Activated T-cell treated with anti-CD3 and anti-CD28 coated beads for 48 hours (primary cell): ENCODE measurements around the gene SSC5D.
"Not testable (repeated sequence)": the region's sequence is repeated elsewhere in the genome, so short reads cannot be mapped to it uniquely, and the experiment has no call there.

Experiments used
- DNase-seq: peaks from one replicate; pipeline ENCODE4 v3.0.0-alpha.2; 2020; ENCODE audit warnings: low read depth

Gene SSC5D

DNA sequence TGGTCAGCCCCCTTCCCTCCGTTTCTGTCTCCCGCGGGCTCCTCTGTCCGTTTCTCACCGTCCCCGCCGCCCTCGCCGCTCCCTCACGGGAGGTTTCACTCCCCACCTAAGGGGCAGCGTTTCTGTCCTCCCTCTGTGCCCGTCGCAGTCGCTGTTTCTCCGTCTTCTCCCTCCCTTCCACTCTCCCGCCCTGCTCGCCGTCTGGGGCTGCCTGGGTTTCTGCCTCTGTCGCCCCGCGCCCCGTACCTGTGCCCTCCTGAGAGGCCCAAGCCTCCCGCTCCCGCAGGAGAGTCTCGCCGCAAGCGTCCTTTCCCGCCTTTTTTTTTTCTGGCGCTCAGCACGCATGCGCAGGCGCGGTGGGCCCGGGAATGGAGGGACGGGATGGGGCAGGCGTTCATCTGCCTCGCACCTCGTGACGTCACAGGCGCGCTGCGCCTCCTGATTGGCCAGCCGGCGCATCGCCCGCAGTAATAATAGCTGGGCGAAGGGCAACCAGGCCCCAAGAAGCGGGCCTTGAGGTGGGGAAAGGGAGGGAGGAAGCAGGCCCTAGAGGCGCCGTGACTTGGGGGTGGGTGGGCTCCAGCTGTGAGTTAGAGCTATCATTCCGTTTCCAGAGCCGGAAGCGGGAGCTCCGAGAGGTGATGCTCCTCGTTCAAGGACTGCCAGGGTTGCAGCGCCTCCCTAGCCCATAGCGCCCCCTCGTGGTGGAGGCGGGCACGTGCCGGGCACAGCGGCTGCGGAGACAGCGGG lies 15.4 kb downstream of the SSC5D start:
- peak; percentile 90 for DNase-seq

- no peak for DNase-seq
These were observed 16.0 kb downstream of the SSC5D start for GRCh38 chr19:55504252-55504603.

DNA sequence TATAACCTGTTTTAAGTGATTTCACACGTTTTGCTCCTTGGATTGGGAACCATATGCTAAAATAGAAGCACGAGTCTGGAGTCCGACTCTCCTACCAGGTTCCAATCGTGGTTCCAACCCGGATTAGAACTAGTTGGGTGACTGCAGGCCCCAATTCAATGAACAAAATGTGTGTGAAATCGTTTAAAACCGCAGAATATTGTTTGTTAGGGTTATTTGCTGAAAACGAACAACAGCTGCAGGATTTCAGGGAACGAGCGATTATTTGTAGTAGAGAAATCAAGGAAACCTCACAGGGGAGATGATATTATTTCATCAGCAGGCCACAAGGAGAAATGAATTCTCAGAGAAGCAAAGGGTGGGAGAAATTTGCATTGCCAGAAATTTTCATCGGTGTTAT lies 16.7 kb downstream of the SSC5D start:
- no peak for DNase-seq

DNA sequence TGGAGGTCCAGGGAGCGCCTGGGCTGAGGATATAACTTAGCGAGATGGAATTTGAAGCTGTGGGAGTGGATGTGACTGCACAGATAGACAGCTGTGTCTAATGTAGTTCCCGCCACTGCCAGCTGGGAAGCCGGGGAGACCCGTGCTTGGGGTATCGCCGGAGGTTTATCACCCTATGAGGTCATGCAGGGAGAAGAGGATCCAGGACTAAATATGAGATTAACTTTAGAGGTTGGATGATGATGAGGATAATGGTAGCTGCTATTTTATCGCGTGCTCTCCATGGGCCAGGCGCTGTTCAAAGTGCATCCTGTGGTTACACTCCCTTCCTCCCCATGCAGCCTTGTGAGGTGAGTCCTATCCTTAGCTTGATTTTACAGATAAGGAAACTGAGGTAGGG lies 19.9 kb downstream of the SSC5D start:
- no peak for DNase-seq

- peak; percentile 88 for DNase-seq
These were observed 28.8 kb downstream of the SSC5D start for GRCh38 chr19:55516878-55517620.

DNA sequence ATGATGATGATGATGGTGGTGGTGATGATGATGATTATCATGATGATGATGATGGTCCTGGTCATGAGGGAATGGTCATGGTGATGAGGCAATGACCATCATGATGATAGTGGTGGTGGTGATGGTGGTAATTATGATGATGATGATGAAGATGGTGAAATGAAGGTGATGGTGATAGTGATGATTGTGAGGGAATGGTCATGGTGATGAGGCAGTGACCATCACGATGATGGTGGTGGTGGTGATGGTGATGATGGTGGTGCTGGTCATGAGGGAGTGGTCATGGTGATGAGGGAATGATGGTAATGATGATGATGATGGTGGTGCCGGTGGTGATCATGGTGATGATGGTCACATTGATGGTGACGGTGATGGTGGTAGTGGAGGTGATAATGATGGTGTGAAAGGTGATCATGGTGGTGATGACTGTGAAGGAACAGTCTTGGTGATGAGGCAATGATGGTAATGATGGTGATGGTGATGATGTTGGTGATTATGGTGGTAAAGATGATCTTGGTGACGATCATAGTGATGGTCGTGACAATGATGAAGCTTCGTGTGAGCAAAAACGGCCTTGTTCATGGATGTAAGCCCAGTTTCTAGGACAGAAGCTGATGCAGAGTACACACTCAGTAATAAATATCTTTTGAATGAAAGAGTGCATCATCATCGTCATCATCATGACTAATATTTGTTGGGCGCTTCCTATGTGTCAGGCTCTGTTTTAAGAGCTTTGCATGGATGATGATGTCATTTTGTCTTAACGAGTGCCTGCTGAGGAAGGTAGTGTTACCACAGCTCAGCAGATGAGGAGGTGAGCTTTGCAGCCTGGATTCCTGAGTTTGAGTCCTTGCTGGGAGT lies 31.4 kb downstream of the SSC5D start:
- no peak for DNase-seq

DNA sequence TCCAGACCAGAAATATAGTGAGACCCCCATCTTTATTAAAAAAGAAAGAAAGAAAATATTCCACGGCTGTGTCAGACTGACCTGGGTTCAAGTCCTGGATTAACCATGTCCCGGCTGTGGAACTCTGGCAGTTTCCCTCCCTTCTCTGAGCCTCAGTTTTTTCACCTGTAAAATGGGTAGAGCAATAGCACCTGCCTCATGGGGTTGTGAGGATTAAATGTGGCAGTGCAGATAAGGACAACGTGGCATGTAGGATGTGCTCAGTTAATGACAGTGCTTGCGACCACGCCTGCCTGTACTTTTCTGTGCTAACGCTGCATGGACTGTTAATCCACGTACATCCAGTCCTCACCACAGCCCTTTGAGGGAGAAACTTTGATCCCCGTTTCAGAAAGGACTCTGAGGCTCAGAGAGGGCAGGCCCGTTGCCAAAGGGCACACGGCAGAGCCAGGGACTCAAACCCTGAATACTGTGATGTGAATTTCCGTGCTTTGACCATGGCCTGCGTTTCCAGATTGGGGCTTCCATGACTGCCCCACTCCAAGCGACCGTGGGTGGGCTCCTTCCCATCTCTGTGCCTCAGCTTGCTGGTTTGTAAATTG lies 32.6 kb downstream of the SSC5D start:
- DNase-seq = no peak

DNA sequence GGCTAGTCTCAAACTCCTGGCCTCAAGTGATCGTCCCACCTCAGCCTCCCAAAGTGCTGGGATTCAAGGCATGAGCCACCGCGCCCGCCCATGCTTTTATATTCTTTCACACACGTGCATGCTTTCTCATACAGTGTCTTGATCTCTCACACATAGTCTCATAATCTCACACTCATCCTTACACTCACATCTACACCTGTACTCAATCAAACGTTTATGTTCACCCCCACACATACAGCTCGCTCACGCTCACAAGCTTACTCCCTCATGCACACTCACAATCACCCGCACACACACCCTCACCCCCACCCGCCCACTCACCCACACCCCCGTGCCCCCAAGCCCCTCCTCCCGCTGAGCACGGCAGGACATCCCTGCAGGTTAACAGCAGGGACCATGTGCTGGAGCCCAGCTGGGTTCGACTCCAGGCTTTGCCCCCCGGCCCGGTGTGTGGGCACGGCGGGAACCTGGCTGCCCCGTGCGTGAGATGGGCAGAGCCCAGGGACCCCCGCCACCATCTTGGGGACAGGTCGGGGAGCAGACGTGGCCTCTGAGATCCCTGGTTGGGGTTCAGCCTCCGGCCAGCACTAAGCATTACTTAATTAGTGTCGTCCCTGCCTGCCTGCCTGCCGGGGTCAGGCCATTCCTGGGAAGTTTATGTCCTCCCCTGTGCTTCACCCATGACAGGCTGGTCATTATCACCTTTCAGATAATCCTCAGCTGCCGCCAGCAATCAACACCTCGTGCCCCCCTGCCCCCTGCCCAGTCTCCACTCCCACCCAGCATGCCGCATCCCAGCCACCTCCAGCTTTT lies 37.3 kb downstream of the SSC5D start:
- no peak for DNase-seq

- DNase-seq = no peak
These were observed 38.3 kb downstream of the SSC5D start for GRCh38 chr19:55526216-55527196.

GRCh38 chr19:55527197-55528029 lies 39.2 kb downstream of the SSC5D start:
- no peak for DNase-seq

DNA sequence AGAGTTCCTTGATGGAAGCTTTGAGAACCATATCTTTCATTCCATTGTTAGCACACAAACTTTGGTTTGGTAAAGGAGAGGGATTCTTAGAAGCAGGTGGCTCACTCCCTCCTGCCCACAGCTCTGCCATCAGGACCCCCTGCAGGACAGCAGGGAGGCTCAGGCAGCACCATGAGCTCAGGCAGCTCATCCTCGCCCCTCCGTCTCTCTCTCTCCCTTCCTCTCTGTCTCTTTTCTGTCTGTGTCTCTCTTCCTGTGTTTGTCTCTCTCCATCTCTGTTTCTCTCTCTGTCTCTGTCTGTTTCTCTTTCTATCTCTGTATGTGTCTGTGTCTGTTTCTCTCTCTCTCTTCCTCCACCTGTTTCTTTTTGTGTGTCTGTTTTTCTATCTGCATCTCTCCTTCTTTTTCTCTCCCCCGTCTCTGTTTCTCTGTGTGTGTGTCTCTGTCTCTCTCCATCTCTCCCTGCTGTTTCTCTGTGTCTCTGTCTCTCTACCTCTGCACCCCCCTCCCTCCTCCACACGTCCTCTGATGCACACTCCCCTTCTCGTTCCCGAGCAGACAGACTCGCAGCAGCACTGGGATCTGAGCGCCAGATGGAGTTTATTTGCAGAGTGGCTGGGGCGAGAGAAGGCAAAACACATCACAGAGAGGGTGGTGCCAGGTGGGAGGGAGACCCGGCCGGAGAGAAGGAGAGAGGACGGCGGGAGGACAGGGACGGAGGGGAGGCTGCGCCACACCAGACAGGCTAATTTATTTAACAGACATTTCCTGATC lies 40.0 kb downstream of the SSC5D start:
- DNase-seq = no peak

DNA sequence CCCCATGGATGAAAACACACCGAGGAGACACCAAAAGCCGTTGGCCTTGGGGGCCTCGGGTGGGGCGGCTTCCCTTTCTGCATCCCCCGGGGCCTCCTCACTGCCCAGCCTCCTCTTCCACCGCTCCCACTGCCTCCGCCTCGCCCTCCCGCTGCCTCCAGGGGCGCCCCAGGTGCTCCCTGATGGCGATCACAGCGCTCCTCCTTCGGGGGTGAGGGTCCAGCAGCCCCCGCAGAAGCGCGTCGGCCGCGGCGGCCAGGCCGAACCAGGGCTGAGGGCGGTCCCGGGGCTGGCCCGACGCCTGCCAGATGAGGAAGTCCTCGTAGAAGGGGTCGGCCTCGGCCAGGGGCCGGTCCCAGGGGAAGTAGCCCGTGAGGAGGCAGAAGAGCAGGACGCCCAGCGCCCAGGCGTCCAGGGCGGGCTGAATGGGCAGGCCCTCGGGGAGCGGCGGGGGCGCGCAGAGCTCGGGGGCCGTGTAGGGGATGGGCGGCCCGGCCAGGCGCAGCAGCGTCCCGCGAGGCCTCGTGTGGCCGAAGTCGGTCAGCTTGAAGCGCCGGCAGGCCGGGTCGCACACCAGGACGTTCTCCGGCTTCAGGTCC lies 41.5 kb downstream of the SSC5D start:
- DNase-seq = no peak

DNA sequence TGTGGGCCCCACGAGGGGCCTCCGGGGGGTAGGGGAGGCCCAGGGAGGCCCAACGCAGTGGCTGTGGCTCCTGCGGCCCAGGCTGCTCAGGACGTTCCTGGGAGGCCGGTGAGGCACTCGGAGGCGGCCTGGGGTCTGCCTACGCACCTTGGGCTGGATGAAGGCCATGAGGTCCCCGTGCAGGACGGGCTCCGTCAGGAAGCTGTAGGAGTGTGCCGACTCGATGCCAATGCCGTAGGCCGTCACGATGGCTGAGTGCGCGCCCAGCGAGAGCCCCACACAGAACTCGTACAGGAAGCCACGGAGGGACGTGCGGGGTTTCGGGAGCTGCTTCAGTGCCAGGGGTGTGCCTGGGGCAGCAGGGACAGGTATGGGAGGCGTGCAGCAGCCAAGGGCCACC lies 42.8 kb downstream of the SSC5D start:
- DNase-seq = no peak

DNA sequence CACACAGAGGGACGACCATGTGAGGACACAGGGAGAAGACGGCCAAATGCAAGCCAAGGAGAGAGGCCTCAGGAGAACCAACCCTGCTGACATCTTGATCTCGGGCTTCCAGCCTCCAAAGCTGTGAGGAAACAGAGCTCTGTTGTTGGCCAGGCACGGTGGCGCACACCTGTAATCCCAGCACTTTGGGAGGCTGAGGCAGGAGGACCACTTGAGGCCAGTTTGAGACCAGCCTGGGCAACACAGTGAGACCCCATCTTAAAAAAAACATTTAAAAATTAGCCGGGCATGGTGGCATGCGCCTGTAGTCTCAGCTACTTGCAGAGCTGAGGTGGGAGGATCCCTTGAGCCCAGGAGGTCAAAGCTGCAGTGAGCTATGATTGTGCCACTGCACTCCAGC lies 46.0 kb downstream of the SSC5D start:
- not testable (repeated sequence) for DNase-seq

- no peak for DNase-seq
These were observed 47.1 kb downstream of the SSC5D start for GRCh38 chr19:55535173-55535964.

GRCh38 chr19:55535965-55536350 lies 47.7 kb downstream of the SSC5D start:
- DNase-seq = no peak

DNA sequence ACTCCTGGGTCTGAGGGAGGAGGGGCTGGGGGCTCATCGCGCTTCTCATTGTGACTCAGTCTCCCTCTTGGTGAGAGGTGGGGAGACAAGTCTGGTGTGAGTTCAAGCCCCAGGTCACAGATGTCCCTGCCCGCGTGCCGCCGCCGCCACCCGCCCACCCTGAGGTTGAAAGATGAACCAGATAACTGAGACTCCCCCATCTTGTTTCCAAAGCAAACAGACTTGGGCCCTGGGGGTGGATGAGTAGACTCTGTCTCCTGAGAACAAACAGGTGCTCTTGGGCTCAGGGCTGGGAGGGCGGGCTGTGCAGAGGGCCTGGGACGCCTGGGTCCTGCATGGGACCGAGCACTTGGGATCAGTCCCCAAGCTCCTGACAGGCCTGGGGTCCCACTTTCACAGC lies 48.1 kb downstream of the SSC5D start:
- no peak for DNase-seq
